HepG2 (cell line): ENCODE results near the gene POLR3GL. TPM values are rescaled to one million over a fixed set of nuclear protein-coding genes. Genes with fewer than 3 reads are reported as not detected.

ENCODE experiments used
- ATAD3A ChIP-seq: sonication (generic); formaldehyde crosslinking; IDR thresholded peaks from 2 replicates; pipeline ENCODE4 v1.4.0; 2020; ENCODE audit warnings: missing genetic modification reagents
- GMEB1 ChIP-seq: sonication (generic); formaldehyde crosslinking; IDR thresholded peaks from 2 replicates; pipeline ENCODE4 v1.5.1; 2020; ENCODE audit warnings: missing genetic modification reagents, mild to moderate bottlenecking, borderline replicate concordance
- HMGXB3 ChIP-seq: sonication (generic); formaldehyde crosslinking; IDR thresholded peaks from 2 replicates; pipeline ENCODE4 v1.4.0; 2020; ENCODE audit warnings: missing genetic modification reagents, borderline replicate concordance
- HNRNPLL ChIP-seq: fragments of 200-400 bp; formaldehyde crosslinking; IDR thresholded peaks from 2 replicates; pipeline ENCODE4 v1.6.1; 2017; ENCODE audit warnings: mild to moderate bottlenecking, low read depth, low read length; ENCODE audit not compliant: poor library complexity, severe bottlenecking
- HNRNPUL1 ChIP-seq: fragments of 200-400 bp; formaldehyde crosslinking; IDR thresholded peaks from 2 replicates; pipeline ENCODE4 v1.6.1; 2017; ENCODE audit warnings: low read depth, mild to moderate bottlenecking, low read length, moderate library complexity
- JUNB ChIP-seq: sonication (generic); formaldehyde crosslinking; IDR thresholded peaks from 2 replicates; pipeline ENCODE4 v1.8.0; 2022; ENCODE audit warnings: missing genetic modification reagents, mild to moderate bottlenecking, borderline replicate concordance
- NFE2 ChIP-seq: sonication (generic); formaldehyde crosslinking; IDR thresholded peaks from 2 replicates; pipeline ENCODE4 v1.4.0; 2020; ENCODE audit warnings: missing genetic modification reagents
- NFIC ChIP-seq: IDR thresholded peaks from 2 replicates; pipeline ENCODE4 v1.6.1; 2012; ENCODE audit warnings: mild to moderate bottlenecking, low read length, inconsistent platforms
- SALL1 ChIP-seq: sonication (generic); formaldehyde crosslinking; IDR thresholded peaks from 2 replicates; pipeline ENCODE4 v1.8.0; 2022; ENCODE audit warnings: mild to moderate bottlenecking, missing genetic modification reagents
- TMF1 ChIP-seq: sonication (generic); formaldehyde crosslinking; IDR thresholded peaks from 2 replicates; pipeline ENCODE4 v1.8.1; 2022; ENCODE audit warnings: low read depth, missing genetic modification reagents
- ZBTB25 ChIP-seq: IDR thresholded peaks from 2 replicates; pipeline ENCODE4 v1.6.1; 2018; ENCODE audit warnings: missing genetic modification reagents
- ZNF260 ChIP-seq: sonication (generic); formaldehyde crosslinking; IDR thresholded peaks from 2 replicates; pipeline ENCODE4 v1.4.0; 2020; ENCODE audit warnings: missing genetic modification reagents, low read depth, mild to moderate bottlenecking, borderline replicate concordance
- ZNF280B ChIP-seq: sonication (generic); formaldehyde crosslinking; IDR thresholded peaks from 2 replicates; pipeline ENCODE4 v1.5.0; 2020; ENCODE audit warnings: missing genetic modification reagents, mild to moderate bottlenecking, borderline replicate concordance
- ZNF460 ChIP-seq: sonication (generic); formaldehyde crosslinking; IDR thresholded peaks from 2 replicates; pipeline ENCODE4 v1.5.1; 2020; ENCODE audit warnings: missing genetic modification reagents, mild to moderate bottlenecking, borderline replicate concordance
- ZNF772 ChIP-seq: sonication (generic); formaldehyde crosslinking; IDR thresholded peaks from 2 replicates; pipeline ENCODE4 v1.5.0; 2020; ENCODE audit warnings: mild to moderate bottlenecking, missing genetic modification reagents
- ZNF800 ChIP-seq: sonication (generic); formaldehyde crosslinking; IDR thresholded peaks from 2 replicates; pipeline ENCODE4 v1.4.0; 2020; ENCODE audit warnings: missing genetic modification reagents
- ZSCAN9 ChIP-seq: IDR thresholded peaks from 2 replicates; pipeline ENCODE4 v1.6.1; 2016; ENCODE audit warnings: borderline replicate concordance
- polyA plus RNA-seq, 8 experiments: library from polyadenylated mRNA; depleted of rRNA in 3 of 8; stranded (reverse) in 7 of 8; unstranded in 1 of 8; fragments of >200 nt; fragmentation: Illumina TruSeq in 4 of 8; extraction: Trizol in 4 of 8; gene quantifications; 2 replicates each; pipeline versions ENCODE4 v1.2.1 to v1.2.3, GENCODE V29; 2011 to 2016; ENCODE audit warnings: low read depth in 4 of 8, missing spikeins in 1 of 8, mixed read lengths in 1 of 8; ENCODE audit not compliant: insufficient read depth in 1 of 8
- total RNA-seq, 5 experiments: library from RNA; depleted of rRNA; stranded (reverse); fragments of >200 nt; fragmentation: Illumina TruSeq; extraction: Trizol; gene quantifications; 2 replicates each; pipeline ENCODE4 v1.2.3, GENCODE V29; 2016; ENCODE audit warnings: low read depth in 1 of 5

The POLR3GL gene
- total and polyA plus RNA-seq, 2 of the 13 experiments (the other 11 are each of a cell fraction or from before 2014, with no cell fraction given) = 11.5 to 12.4 TPM

- TF ChIP-seq ZNF772 = no peak; the same call in 1 of the 2 replicates
- TF ChIP-seq ZSCAN9 (CRISPR knock-in tag) = peak; percentile 37; the same call in 1 of the 2 replicates
- TF ChIP-seq HMGXB3 (CRISPR knock-in tag) = 0 out of 2 replicates have a peak, but pooled peaks have one; percentile 73
- TF ChIP-seq SALL1 (CRISPR knock-in tag) = peak; percentile 71
- TF ChIP-seq ZNF800 = no peak
- TF ChIP-seq HNRNPLL = no peak
- TF ChIP-seq HNRNPUL1 = no peak
- no peak for TF ChIP-seq NFE2 (CRISPR knock-in tag)
- TF ChIP-seq ZNF280B (CRISPR knock-in tag) = no peak
- no peak for TF ChIP-seq ZNF460 (CRISPR knock-in tag)
- peak; percentile 67; the same call in 1 of the 2 replicates for TF ChIP-seq NFIC
- peak; percentile 77; the same call in 1 of the 2 replicates for TF ChIP-seq GMEB1 (CRISPR knock-in tag)
- TF ChIP-seq ZBTB25 (CRISPR knock-in tag) = peak; percentile 72
- no peak for TF ChIP-seq ATAD3A (CRISPR knock-in tag)
- no peak for TF ChIP-seq TMF1 (CRISPR knock-in tag)
- no peak for TF ChIP-seq ZNF260 (CRISPR knock-in tag)
- no peak for TF ChIP-seq JUNB (CRISPR knock-in tag)
Measured at GRCh38 chr1:145927063-145927886, 37.2 kb upstream of the POLR3GL start, which contains the start of gene RBM8A (continued).
